Fibroblast of peridontal ligament (primary cell): Measurements from ENCODE around the gene PISD.
A peak's percentile ranks its signal among the peaks of the same experiment; 100 is the strongest.

Source experiments
- DNase-seq: peaks from one replicate; pipeline ENCODE4 v3.0.0-alpha.2; 2010; ENCODE audit errors: extremely low read depth

The PISD gene

DNA sequence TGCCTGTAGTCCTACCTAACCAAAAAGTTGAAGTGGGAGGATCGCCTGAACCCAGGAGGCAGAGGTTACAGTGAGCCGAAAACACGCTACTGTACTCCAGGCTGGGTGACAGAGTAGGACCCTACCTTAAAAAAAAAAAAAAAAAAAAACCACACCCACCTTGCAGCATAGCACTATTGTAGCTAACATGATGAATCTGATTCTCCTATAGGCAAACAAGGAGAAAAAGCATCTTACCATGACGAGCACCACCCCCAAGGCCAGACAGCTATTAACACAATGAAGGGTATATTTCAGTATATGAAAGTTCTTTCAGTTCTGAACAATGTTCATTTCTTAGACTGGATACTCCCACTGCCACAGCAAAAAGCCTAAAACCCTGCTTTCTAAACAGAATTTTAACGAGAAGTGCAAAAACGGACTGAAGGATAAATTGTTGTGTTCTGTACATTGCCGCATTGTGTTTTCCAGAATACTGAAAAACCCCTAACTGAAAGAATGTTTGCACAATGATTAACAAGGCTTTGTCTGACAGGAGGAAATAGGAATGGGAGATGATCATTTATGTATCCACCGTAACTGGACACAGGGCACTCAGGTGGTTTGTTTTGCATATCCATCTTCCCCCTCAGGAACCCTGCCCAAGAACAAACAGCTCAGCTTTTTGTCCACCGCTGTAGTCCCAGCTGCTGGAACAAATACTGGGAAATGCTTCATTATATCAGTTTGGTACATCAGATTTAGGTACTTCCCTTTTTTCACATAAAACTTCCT lies 8.9 kb downstream of the PISD start:
- no peak for DNase-seq

DNA sequence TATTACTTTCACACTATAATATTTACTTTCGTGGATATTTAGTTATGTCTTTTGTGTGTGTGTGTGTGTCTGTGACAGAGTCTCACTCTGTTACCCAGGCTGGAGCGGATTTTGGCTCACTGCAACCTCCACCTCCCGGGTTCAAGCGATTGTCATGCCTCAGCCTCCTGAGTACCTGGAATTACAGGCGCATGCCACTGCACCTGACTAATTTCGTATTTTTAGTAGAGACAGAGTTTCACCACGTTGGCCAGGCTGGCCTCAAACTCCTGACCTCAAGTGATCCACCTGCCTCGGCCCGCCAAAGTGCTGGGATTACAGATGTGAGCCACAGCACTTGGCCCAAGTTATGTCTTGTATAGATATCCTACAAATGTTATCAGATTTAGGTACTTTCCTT lies 9.9 kb downstream of the PISD start:
- DNase-seq = no peak

DNA sequence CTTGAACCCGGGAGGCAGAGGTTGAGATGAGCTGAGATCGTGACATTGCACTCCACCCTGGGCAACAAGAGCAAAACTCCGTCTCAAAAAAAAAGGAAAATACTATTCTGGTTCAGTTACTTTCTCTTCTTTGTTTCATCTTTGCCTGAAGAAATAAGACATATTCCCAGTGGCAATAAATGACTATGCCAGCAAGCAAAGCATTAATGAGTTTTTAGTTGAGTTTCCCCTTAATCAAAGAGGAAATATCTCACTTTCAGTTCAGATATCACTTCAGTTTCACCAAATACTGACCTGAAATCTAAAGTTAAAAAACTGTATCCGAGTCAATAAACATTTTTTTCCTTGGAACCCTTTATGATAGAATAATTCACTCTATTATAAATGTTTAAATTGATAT lies 10.4 kb downstream of the PISD start:
- DNase-seq = no peak

DNA sequence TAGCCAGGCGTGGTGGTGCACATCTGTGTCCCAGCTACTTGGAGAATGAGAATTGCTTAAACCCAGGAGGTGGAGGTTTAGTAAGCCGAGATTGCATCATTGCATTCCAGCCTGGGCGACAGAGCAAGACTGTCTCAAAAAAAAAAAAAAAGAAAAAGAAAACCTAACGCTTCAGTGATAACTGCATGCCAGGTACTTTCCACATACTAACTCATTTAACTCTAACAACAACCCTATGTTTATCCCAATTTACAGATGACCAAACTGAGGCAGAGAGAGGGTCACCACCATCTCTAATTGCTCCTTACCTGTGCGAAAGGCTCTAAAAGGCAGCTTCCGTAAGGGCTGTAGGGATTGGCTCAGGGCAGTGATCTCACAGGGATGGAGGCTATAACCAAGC lies 11.6 kb downstream of the PISD start:
- DNase-seq = peak; percentile 65

DNA sequence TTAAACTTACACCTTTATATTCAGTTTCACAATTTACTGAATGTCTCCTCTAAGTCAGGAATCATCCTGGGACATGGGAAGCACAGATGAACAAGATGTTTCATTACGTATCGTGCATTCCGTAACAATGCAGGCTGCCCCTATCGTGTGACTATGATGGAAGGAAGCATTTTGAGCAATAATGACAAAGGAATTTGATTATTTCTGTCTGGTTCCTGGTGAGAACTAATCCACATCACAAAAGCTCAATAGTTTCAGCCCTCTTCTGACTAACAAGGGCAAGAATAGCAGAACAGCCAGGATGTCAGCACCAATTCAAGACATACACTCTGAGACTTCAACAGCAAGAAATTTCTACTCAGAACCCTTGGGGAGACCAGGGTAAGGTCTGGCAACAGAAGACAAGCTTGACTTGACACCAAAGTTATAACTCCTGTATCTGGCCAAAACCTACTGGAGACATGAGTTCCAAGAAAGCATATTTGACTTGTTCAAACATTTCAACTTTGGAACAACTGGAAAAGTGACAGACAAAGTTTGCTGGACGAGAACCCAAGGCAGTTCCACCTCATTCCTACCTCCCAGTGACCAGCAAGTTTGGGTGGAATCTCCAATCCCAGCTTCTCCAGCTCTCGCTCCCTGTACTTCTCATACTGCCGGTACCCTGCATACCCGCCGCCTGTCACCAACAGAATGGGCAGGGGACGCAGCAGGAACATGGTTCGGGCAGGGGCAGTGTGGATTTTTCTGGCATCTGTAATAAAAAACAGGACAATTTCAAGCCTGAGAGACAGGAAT lies 14.3 kb downstream of the PISD start:
- DNase-seq = peak; percentile 55

DNA sequence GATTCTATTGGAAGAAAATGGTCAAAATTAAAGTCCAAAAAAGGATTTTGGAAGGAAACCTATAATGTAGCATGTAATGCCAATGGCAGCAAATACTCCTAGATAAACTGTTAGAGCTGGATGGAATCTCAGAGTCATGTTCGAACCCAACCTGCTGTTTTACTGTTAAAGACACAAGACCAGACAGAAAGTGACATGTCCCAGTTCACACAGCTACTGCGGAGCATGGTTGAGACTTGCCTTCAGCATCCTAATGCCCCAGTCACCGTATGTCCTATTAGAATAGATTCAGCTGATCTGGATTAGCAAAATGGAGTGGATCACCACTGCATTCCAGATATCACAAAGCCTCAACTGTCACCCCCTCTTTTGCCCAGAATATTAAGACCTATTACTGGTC lies 14.9 kb downstream of the PISD start:
- DNase-seq = no peak

DNA sequence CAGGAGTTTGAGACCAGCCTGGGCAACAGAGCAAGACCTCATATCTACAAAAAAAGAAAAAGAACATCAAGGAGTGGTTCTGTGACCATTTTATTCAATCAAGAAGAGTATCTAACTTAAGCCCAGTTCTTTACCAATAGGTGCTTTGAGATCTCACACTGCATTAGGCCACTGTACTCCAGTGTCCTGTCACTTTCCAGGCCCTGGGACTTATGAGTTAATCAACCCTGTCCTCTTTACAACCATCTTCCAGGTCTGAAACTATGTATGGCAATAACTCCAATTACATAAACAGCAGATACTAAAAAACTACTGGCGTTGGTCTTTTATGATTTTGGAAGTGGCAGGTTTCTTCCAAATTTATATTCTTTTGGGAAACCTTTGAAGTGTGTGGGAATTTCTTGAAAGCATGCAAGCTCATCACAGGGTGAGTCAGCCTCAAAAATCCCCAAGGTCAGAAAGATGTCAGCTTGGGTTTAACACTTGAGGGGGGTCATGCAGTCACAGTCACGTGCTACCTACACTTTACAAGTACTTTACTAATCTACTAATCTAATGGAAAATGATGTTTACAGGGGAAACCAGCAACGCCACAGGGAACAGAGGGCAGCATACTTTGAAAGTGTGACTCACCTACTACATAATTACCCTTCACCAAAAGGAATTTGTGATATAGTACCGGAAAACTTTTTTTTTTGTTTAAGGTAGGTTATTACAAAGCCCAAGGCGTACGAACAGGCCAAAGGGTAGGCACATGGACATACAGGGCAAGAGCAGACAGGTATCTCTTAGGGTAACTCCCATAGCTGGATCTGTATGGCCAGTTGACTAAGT lies 15.6 kb downstream of the PISD start:
- DNase-seq = peak; percentile 78

DNA sequence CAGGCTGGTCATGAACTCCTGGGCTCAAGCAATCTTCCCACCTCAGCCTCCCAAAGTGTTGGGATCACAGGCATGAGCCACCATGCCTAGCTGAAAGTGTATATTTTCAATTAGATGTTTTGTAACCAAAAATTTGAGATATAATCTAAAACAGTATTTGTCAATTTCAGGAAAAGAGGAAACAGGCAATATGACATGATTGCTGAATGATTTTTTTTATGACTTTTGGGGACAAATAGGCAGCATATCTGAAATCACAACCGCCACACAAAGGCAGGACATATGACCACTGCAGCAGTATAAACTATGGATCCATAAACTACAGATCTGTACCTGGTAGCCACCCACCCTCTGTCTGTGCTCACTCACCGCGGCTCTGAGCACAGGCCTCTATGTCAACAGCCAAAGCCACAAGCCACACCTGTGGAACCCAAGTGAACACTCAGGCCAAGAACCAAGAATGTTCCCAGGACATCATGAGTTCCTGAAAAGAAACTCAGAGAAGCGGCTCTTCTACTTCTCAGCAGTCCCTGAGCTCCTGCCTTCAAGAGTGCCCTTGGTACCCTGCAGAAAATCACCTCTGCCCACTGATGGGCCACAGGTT lies 22.5 kb downstream of the PISD start:
- DNase-seq = no peak

DNA sequence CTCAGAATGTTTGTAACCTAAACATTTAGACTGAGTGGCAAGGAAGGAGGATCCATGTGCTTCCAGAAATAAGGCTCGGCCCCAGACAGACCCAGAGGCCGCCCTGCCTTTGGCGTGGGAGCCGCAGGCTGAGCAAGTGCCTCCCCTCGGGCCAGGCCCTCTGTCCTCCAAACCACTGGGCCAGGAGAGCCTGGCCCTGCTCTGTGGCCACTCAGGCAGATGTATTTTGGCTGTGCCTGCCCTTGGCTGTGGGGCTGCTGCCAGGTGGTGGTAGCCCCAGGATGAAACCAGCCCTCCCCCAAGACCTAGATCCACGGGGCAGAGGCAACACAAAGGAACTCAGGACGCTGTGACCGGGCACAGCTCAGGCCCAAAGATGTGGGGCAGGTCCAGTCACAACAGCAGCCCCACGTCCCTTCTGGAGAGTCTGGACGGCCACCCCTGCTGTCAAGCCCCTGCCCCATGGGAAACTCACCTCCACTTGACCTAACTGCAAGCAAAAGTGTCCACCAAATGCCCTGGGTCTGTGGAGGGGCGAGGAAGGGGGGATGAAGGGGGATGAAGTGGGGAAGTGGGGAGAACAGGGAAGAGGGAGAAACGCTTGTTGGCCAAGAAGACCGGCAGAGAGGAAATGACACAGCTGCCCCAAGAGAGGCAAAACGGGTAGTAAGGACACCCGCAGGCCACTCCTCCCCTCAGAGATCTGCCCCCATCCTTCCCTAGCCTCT lies 24.0 kb downstream of the PISD start:
- DNase-seq = no peak

DNA sequence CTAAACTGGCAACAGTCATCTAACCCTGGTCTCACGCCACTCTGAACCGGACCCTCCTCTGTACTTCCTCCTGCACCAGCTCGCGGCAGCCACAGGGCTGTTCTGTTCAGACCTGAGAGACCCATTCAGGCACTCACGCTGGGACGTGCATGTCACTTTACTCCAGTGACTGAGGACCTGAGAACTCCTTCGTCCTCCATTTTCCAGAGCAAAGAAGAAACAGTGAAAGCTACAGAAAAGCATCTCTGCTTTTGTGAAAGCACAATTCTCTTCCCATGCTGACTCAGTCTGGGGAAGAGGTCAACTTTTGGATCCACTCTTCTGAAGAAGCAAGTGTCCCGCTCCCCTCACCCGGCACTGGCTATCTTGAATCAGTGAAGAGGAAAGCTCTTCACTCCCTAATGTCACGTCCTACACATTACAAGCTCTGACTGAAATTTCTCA lies 24.5 kb downstream of the PISD start:
- no peak for DNase-seq

DNA sequence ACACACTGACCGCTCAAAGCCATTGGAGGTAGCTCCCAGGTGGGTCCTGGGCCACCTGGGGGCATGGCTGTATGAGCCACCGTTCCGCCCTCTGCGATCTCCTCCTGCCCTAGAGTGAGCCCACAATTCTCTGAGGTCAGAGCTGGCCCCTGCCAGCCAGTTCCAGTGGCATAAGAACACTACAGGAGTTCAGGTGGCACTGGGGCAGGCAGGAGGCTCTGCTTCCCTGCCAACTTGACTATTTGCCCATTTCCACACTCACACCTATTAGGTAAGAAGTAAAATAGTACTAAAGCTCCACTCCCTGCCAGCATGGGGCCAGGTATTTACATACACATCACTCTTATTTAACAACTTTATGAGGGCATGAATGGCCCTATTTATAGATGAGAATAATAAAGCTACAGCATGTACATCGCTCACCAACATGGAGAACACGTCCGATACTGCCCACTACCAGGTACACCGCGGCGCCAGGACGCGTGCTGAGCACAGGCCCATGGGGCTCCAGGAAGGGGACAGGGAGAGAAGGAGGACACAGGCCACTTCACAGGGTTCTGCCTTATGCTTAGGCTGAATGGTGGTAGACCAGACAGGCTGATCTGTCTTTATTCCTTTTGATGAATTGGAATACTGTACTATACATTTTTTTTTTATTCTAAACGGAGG lies 26.2 kb downstream of the PISD start:
- DNase-seq = no peak

DNA sequence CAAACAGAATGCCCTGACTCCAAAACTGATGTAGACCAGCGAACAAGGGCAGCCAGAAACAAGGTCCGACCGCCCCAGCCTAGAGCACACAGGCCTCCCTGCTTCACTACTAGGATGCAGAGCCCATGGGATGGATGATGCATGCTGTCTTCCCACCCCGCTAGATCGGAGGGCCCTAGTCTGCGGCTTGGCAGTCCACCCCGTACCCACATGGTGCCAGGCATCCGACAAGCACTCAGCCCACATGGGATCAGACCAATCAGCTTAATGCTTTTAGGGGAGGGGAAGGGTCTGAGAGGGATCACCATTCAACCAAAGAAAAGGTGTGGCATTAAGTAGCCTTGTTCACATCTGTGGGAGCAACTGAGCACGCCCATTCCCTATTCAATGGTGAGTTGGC lies 30.6 kb downstream of the PISD start:
- peak; percentile 9 for DNase-seq

DNA sequence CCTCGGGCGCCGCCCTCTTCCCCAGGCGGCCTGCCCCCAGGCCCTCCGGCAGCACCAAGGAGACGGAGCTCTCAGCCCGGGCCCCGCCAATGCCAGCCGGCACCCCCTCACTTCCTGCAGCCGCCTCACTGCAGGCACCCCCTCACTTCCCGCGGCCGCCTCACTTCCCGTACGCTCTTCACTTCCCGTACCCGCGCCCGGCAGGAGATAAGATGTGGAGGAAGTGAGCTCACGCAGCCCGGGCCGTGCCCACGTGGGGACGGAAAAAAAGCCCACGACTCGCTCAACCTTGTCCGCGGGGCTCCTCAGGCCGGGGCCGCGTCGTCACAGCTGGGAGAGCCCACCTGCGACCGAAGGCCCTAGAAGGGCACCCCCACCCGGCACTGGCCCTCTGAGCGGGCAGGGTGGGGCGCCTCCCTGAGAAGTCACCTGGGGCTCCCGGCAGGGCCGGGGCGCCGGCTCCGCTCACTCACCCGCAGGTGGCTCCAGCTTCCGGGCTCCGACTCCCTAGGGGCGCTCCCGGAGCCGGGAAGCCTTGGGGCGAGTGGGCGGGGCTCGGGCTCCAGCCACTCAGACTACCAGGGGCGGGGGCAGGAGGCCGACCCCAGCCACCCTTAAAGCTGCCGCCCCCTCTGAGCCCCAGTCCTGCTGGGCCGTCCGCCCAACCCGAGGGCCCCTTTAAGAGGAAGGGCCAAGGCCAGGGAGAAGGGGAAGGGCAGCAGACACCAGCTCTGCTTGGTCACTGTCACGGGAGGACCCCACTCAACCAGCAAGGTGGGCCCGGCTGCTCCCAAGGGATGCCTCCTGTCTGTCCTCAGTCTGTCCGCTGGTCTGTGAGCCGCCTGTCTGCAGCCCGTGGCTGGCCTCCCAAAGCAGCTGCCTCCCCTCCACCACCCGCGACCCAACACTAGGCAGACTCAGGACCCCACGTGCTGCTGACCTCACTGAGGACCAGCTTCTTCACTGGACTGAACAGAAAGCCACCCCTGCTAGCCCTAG lies 31.4 kb downstream of the PISD start:
- peak; percentile 60 for DNase-seq

DNA sequence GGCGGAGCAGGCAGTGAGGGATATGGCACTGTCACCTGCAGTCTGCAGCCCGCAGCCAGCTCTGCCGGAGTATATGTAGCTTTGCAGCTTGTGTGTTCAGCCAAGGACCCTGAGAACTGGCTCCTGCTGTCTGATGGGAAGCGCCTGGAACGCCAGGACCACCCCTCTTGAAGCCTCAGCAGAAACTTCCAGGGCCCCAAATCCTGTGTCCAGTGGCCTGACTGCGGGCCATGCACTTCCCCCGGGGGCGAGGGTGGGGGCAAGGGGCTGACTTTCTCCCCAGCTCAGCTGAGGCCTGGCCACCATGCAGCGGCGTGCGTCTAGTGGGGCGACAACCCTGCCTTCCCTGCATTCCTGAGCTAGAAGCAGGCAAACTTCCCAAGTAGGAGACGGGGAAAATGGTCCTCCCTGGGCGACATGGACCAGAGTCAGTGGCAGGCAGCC lies 32.3 kb downstream of the PISD start:
- DNase-seq = no peak

DNA sequence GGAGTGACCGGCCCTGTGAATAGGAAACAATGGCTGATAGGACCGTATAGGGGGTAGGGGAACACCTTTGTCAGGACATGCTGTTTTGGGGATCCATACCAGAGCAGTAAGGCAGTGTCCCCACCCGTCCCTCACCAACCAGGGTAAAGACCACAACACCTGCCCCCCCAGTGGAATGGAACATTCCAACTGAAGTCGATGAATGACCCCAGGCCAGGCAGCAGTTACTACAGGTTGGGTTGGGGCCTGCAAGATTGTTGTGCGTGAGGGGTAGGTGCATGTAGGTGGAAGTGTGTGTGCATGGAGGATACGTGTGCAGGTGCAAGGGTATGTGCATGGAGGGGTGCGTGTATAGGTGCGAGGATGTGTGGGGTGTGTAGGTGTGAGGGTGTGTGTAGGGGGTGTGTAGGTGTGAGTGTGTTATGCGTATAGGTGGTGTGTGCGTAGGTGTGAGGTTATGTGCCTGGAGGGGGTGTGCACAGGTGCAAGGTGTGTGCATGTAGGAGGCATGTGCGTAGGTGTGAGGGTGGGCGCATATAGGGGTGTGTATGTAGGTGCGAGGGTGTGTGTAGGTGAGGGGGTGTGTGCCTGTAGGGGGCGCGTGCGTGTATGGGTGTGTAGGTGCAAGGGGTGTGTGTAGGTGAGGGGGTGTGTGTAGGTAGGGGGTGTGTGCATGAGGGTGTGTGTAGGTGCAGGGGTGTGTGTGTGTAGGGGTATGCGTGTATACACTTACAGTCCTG lies 32.9 kb downstream of the PISD start:
- no peak for DNase-seq

DNA sequence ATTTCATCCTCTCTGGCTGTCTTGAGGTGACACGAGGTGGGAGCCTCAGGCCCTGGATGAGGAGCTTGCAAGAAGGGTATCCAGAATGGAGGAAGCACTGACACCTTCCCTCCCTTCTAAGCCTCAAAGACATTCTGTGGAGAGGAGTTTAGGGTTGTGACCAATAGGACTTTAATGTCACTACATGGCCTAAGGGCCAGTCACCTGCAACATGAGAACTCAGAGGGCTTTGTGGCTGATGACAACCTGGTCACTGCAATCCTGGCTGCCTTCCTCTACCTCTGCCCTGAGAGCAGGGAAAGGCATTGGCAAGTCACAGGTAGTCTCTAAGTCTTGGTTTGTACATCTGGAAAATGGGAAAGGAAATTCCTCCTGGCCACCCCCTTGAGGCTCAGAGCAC lies 33.7 kb downstream of the PISD start:
- DNase-seq = no peak

DNA sequence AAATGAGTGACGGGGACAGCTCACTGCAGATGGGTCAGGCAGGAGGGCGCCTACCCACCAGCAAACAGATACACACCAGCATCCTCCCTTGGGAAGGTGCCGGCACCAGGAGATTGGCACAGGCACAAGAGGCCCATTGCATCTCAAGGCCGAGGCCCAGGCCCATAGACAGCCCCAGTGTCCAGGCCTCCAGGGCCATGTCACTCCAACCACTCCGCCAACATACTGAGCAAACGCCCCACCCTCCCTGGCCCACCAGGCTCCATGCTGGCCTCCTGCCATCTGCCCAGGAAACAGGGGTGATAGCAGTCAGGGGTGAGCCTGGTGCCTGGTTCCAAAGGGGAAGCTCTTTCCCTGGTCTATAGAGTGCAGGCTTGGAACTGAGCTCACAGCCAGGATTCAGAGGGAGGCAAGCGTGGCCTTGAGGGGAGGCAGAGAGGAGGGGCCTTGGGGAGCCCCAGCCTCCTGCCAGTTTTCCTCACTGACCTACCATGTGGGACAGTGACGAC lies 34.7 kb downstream of the PISD start:
- DNase-seq = no peak

DNA sequence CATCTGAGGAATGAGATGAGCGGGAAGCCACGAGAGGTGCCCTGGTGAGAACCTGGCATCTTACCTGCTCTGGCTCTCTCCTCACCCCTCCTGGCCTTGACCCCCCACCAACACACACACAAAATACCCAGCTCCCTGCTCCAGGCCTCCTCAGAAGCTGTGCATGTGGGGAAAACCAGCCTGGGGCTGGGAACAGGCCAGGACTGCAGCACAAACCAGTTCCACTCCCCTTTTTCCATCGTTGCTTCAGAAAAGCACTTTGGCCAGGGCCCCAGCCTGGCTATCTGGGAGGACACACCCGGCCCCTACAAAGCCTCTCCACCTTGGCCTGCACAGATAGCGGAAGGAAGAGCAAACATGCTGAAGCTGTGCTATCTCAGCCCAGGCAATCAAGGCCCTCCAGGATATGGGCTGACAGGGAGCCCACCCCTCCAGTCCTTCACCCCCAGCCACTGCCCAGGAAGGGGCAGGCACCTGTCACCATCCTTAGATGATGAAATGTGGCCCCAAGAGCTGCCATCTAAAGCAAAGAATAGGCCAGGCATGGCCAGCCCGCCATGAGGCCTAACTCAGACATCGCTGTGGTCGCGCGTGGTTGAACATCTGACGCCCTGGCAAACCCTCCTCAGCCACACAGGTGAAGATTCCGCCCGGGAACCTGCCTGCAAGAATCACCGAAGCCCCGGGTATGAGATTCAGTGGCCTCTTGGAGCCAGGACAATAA lies 35.4 kb downstream of the PISD start:
- peak; percentile 15 for DNase-seq
